OCI-LY7 (cell line): ENCODE measurements around the gene MPPED1. TPM values are rescaled to one million over a fixed set of nuclear protein-coding genes. Genes with fewer than 3 reads are reported as not detected.

Source experiments
- BruUV-seq: library from RNA; stranded (reverse); fragments of 400-500 nt; replicated peaks from 2 replicates; lab custom pipeline; 2021; lab: Mats Ljungman, UMichigan
- CTCF ChIA-PET: fragments of 300-600 bp; sonication (Branson Sonifier 250); formaldehyde crosslinking; loops from one replicate; lab custom pipeline; 2022; ENCODE audit warnings: antibody characterized with exemption; ENCODE audit not compliant: unreplicated experiment; lab: Charles Lee
- POLR2A ChIA-PET: fragments of 300-600 bp; sonication (Branson Sonifier 250); formaldehyde crosslinking; loops from one replicate; lab custom pipeline; 2022; ENCODE audit warnings: antibody characterized with exemption; lab: Charles Lee
- DNase-seq: peaks from one replicate; pipeline ENCODE4 v3.0.0-alpha.2; 2015; ENCODE audit warnings: low spot score
- H2AFZ ChIP-seq: fragments of 200-600 bp; sonication (generic), shearing (Covaris generic); 2 replicates; pipeline ENCODE4 v1.6.1; 2014; ENCODE audit warnings: mild to moderate bottlenecking, antibody characterized with exemption, low read length, moderate library complexity
- H3K27ac ChIP-seq: fragments of 200-600 bp; sonication (generic); 2 replicates; pipeline ENCODE4 v1.5.1; 2014; ENCODE audit warnings: mixed run types, low read depth, mild to moderate bottlenecking, moderate library complexity, low read length, inconsistent platforms; ENCODE audit not compliant: poor library complexity, severe bottlenecking
- H3K36me3 ChIP-seq: fragments of 200-600 bp; sonication (generic); 2 replicates; pipeline ENCODE4 v1.6.1; 2014; ENCODE audit warnings: mild to moderate bottlenecking, antibody characterized with exemption, low read length, moderate library complexity, mixed read lengths; ENCODE audit not compliant: insufficient read depth
- H3K4me1 ChIP-seq: fragments of 200-600 bp; sonication (generic); 2 replicates; pipeline ENCODE4 v1.5.1; 2014; ENCODE audit warnings: mild to moderate bottlenecking, low read length; ENCODE audit not compliant: insufficient read depth, poor library complexity, severe bottlenecking
- H3K4me2 ChIP-seq: fragments of 200-600 bp; sonication (generic); 2 replicates; pipeline ENCODE4 v1.6.1; 2014; ENCODE audit warnings: mild to moderate bottlenecking, low read length
- H3K4me3 ChIP-seq: fragments of 200-600 bp; sonication (generic); 2 replicates; pipeline ENCODE4 v1.5.1; 2014; ENCODE audit warnings: mild to moderate bottlenecking, low read depth, low read length; ENCODE audit not compliant: poor library complexity, severe bottlenecking
- H3K79me2 ChIP-seq: fragments of 200-600 bp; sonication (generic); 2 replicates; pipeline ENCODE4 v1.6.1; 2016; ENCODE audit warnings: low read depth, mild to moderate bottlenecking, low read length, moderate library complexity, mixed read lengths; ENCODE audit not compliant: insufficient read depth
- H3K9me2 ChIP-seq: fragments of 200-600 bp; sonication (generic); 2 replicates; pipeline ENCODE4 v1.6.1; 2016; ENCODE audit warnings: mild to moderate bottlenecking, low read length, mixed read lengths; ENCODE audit not compliant: insufficient read depth
- H3K9me3 ChIP-seq: fragments of 200-600 bp; sonication (generic); 2 replicates; pipeline ENCODE4 v1.6.1; 2014; ENCODE audit warnings: mild to moderate bottlenecking, mixed run types, low read length, mixed read lengths
- H4K20me1 ChIP-seq: fragments of 200-600 bp; sonication (generic); 2 replicates; pipeline ENCODE4 v1.6.1; 2014; ENCODE audit warnings: mild to moderate bottlenecking, antibody characterized with exemption, low read length, moderate library complexity, mixed read lengths; ENCODE audit not compliant: insufficient read depth
- CTCF ChIP-seq: fragments of 200-600 bp; sonication (generic); conservative IDR thresholded peaks from 2 replicates; pipeline ENCODE4 v1.5.1; 2014; ENCODE audit warnings: mild to moderate bottlenecking, antibody characterized with exemption, low read length, moderate library complexity, mixed read lengths
- EZH2phosphoT487 ChIP-seq: fragments of 200-600 bp; sonication (generic); IDR thresholded peaks from 2 replicates; pipeline ENCODE4 v1.6.1; 2018; ENCODE audit warnings: low read depth, borderline replicate concordance, mild to moderate bottlenecking, mixed run types, antibody characterized with exemption, low read length, moderate library complexity, mixed read lengths
- intact Hi-C: fragments of 100-400 bp; cut with micrococcal nuclease; formaldehyde crosslinking; loops from one replicate; pipeline ENCODE4 v1.10.0; 2022; ENCODE audit not compliant: unreplicated experiment
- total RNA-seq, 2 experiments: library from RNA; depleted of rRNA in 1 of 2; stranded (reverse); fragments of >200 nt in 1 of 2; shearing (Covaris generic) in 1 of 2; gene quantifications; 2 replicates each; pipeline ENCODE4 v1.2.3, GENCODE V29; 2014 to 2022

MPPED1 gene
- total RNA-seq, 2 experiments from 2014 or later, result not detected

GRCh38 chr22:43449831-43450225 is 38.0 kb downstream of the MPPED1 start:
- TF ChIP-seq CTCF (no peak), EZH2phosphoT487 (no peak)
- BruUV-seq, result no TSS peak
- intact Hi-C loops, result no loop called here
- Histone ChIP-seq H3K27ac (no peak overlapping the region), H3K4me3 (no peak overlapping the region), H3K4me1 (no peaks in the 10 kb centered on the region), H3K9me3 (no peaks in the 10 kb centered on the region), H3K36me3 (no peaks in the 10 kb centered on the region), H3K4me2 (no peak overlapping the region), H3K79me2 (no peaks in the 10 kb centered on the region), H2AFZ (no peak overlapping the region), H4K20me1 (no peaks in the 10 kb centered on the region), H3K9me2 (no peaks in the 10 kb centered on the region)
- no peak for DNase-seq
- ChIA-PET POLR2A (no interaction called here), CTCF (no interaction called here)

GRCh38 chr22:43451371-43452050 is 39.7 kb downstream of the MPPED1 start:
- Histone ChIP-seq H3K36me3 (no peaks in the 10 kb centered on the region), H3K79me2 (no peaks in the 10 kb centered on the region), H4K20me1 (no peaks in the 10 kb centered on the region), H2AFZ (no peak overlapping the region), H3K4me2 (no peak overlapping the region), H3K4me1 (no peaks in the 10 kb centered on the region), H3K9me2 (no peaks in the 10 kb centered on the region), H3K27ac (no peak overlapping the region), H3K4me3 (no peak overlapping the region), H3K9me3 (no peaks in the 10 kb centered on the region)
- CTCF ChIA-PET, result no interaction called here
- no peak for TF ChIP-seq CTCF
- TF ChIP-seq EZH2phosphoT487, result no peak
- DNase-seq, result no peak
- BruUV-seq, result no TSS peak
- intact Hi-C loops, result no loop called here
- POLR2A ChIA-PET, result no interaction called here

GRCh38 chr22:43455846-43456245 is 44.0 kb downstream of the MPPED1 start:
- Histone ChIP-seq H3K9me2 (no peaks in the 10 kb centered on the region), H3K36me3 (no peaks in the 10 kb centered on the region), H4K20me1 (no peaks in the 10 kb centered on the region), H3K27ac (no peak overlapping the region), H3K4me1 (no peaks in the 10 kb centered on the region), H3K4me2 (no peak overlapping the region), H3K79me2 (no peaks in the 10 kb centered on the region), H3K9me3 (no peaks in the 10 kb centered on the region), H2AFZ (no peak overlapping the region), H3K4me3 (no peak overlapping the region)
- no peak for TF ChIP-seq EZH2phosphoT487
- no peak for TF ChIP-seq CTCF
- ChIA-PET CTCF (no interaction called here), POLR2A (no interaction called here)
- intact Hi-C loops, result no loop called here
- no TSS peak for BruUV-seq
- no peak for DNase-seq
